ENCODE data around the gene SYNPR.
"Not testable (repeated sequence)": the region's sequence is repeated elsewhere in the genome, so short reads cannot be mapped to it uniquely, and the experiment has no call there.

The SYNPR gene

DNA sequence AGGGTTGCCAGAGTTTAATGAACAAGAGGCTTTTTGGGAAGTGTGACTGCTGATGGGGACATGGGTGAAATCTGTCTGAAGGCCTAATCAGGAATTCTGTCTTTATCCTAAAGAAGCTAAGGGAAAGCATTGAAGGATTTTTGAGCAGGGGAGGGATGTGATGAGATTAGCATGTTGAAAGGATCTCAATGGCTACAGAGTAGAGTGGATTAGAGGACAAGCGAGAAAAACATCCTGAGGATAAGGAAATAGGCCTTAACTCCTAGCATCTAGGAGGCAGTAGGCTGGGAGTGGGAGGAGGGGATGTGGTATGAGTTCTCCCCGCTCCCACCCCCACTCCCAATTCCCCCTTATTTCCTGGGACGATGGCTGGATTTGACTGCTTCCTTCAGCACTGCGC, 339.3 kb downstream of the SYNPR start:
- DNase-seq (ENCODE audit: low read depth in 2 of 2), result no peak

DNA sequence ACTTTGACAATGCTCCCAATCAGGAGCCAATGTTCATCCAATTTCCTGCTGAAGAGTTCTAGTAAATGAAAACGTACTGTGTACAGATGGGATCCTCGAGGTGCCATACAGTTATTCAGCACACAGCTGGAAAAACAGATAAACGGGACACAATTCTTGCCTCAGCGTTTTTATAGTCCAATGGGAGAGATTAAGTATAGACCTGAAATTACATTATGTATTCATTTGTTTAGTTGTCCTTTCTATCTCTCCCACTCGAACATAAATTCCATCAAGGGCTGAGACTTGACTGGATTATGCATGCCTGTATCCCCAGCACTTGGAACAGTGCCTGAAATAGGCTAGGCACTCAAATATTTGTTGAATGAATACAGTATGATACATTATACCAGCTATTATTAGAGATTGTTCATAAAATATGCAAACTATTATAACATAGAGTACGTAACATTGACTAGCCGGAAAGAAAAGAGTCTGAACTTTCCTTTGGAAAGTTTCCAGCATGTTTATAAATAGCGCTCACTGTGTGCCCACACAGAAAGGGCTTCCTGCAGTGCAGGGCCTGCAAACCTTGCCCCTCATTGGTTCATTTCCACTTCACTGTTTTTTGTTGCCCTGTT, 346.9 kb downstream of the SYNPR start:
- DNase-seq (ENCODE audit: low read depth in 2 of 2), result no peak

DNA sequence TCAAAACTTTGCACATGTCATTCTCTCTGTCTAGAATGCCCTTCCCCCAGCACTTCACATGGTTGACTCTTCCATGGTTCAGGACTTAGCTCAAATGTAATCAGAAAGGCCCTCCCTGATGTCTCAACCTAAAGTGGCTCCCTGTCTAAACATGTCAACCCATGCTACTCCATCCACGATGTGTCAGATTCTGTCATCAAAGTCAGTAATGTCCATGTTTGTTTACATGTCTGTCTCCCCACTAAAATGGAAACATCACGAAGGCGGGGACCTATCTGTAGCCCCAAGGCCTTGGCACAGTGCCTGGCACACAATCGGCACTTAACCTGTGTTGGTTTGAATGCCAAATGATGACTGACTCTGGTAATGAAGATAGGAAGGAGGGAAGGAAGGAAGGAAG, 353.6 kb downstream of the SYNPR start:
- no peak for DNase-seq (ENCODE audit: low read depth in 2 of 2)

DNA sequence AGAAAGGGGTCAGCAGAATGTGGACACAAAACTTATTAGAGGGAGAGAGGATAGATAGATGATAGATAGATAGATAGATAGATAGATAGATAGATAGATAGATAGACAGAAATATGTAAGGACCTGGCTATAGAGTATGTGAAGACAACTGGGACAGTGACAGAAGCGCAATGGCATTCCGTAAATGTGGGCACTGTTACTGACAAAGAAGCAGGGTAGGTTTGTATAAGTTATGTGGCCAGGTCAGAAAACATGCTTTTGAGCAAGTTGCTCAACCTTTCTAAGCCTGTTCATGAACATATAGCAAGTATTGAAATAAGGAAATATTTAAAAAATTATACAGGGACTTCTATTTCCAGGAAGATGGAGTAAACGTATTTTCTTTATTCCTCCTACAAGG, 357.1 kb downstream of the SYNPR start:
- no peak for DNase-seq (ENCODE audit: low read depth in 2 of 2)

GRCh38 chr3:63639806-63640205, 361.7 kb downstream of the SYNPR start:
- no peak for DNase-seq (ENCODE audit: low read depth in 2 of 2)

DNA sequence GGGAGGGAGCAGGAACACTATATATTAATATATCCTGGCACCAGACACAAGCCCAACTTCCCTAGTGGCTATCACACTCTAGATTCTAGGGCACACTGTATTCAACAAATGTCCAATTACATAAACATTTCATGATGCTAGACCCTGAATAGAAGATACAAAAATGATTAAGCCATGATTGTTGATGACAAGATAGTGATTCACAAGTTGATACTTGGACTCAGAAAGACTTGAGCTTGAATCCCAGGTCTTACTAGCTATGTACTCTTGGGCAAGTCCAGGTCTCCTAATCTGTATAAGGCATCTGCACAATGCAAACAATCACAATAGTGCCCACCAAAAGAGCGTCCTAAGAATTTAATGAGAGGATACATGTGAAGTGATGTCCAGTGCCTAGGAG, 364.4 kb downstream of the SYNPR start:
- no peak for DNase-seq (ENCODE audit: low read depth in 2 of 2)

- DNase-seq (ENCODE audit: low read depth in 2 of 2), result no peak
Measured at GRCh38 chr3:63644212-63644797, 366.2 kb downstream of the SYNPR start.

GRCh38 chr3:63644928-63645781, 367.0 kb downstream of the SYNPR start:
- not testable (repeated sequence) for DNase-seq (ENCODE audit: low read depth in 2 of 2)

DNA sequence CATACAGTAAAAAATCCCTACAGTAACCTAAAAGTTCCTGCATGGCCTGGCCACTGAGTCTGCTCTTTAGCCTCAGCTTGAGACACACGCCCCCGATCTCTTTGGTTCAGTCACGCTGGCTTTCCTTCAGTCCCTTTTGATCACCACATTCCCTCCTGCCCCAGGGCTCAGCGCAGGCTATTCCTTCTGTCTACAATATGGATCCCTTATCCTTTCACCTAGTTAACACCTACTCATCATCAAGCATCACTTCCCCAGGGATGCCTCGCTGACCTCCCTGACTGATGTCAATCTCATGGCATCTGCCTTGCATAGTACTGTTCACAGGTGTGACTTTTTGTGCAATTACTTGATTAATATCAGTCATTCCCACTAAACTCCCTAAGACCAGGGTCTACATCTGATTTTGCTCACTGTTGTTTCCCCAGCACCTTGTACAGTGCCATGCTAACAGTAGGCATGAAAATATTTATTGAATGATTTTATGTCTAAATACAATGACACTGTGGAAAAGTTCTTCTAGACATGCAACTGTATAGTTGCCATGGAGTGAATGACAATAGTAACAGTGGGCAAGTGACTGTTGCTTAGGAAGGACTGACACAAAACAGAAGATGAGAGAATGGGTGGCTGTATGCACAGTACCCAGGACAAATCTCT, 374.1 kb downstream of the SYNPR start, which contains the start of gene SNTN:
Gene SNTN, plus strand, starts transcription at position 610 of the 660 bp plus-strand sequence. Its CDS starts 13 bp downstream, at position 623.
- DNase-seq (ENCODE audit: low read depth in 2 of 2), result no peak

- no peak for DNase-seq (ENCODE audit: low read depth in 2 of 2)
Measured at GRCh38 chr3:63654211-63654610, 376.1 kb downstream of the SYNPR start.

DNA sequence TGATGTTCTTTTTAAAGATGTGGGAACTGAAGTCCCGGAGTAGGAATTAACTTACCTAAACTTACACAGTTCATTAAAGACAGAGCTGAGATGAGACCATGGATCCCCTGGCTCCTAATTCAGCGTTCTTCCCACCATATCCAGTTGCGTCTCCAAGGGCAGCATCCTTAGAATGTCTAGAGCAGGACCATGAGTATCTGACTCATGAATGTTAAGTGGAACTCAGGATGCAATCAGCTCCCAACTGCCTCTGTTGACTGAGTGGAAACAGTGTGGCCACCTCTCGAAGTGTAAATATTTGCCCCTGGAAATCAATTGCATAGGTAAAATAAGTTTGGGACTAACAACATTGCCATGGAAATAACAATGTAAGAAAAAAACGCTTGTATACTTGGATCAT, 376.8 kb downstream of the SYNPR start:
- DNase-seq (ENCODE audit: low read depth in 2 of 2), result no peak

DNA sequence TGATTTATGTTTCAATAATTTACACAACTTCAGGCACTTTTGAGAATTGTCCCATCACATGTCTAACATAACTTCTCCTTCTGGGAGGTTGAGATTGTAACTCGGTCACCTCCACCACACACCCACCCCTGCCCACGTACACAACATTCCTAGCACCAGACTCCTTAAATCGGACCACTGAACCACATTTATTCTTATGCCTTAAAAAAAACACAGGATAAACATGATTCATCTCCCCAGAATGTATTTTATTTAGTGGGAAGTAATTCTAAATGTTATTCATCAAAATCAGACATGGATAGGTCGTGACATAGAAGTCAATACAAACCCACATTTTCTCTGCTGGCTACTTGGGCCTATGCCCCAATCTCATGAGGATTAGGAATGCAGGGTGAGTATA, 377.4 kb downstream of the SYNPR start:
- no peak for DNase-seq (ENCODE audit: low read depth in 2 of 2)

GRCh38 chr3:63656786-63657185, 378.7 kb downstream of the SYNPR start:
- no peak for DNase-seq (ENCODE audit: low read depth in 2 of 2)

- DNase-seq (ENCODE audit: low read depth in 2 of 2), result no peak
Measured at GRCh38 chr3:63661242-63661641, 383.1 kb downstream of the SYNPR start.

DNA sequence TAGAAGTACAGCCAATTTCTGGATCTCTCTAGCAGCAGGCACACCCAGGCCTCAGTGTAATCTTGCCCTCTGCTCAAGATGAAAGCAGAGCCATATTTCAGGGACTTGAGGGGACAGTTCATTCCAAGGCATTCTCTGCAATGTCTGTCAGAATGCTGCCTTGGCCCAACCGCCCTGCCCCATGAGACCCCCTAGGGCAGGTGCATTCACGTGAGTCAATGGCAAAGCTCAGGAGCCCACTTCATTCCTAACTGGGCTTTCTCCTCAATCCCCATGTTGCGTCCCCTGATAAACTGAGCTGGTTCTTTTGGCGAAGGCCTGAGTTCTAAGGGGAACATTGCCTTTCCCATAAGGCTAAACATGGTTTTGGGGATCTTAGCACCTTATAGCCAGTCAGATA, 383.9 kb downstream of the SYNPR start:
- DNase-seq (ENCODE audit: low read depth in 2 of 2), result no peak

DNA sequence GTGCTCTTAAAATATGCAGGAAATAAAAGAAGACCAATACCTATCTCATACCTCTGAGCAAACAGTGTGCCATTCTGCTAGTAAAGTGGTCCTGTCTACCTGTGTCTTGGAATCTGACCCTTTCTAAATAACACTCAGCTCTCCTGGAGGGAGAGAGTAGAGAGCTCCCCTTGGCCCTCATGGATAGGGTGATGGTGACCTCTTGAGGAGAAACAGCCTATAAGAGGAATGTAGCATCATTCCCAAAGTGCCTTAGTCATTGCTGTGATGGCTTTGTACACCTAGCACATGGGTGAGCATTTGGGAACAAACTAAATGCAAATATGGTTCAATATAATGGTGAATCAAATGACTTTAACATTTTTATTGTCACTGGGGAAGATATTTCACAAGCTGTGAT, 384.4 kb downstream of the SYNPR start:
- no peak for DNase-seq (ENCODE audit: low read depth in 2 of 2)

Measured in stimulated activated CD8-positive, alpha-beta memory T cell treated with anti-CD3 and anti-CD28 coated beads, Interleukin-7, amount 100 ng/mL, for 4 hours (primary cell).